GM19372 (cell line): ENCODE results near the gene DGKZ.
"Not testable (repeated sequence)": the region's sequence is repeated elsewhere in the genome, so short reads cannot be mapped to it uniquely, and the experiment has no call there.

ENCODE experiments used
- ATAC-seq: cut with Tn5 transposase; IDR thresholded peaks from one replicate; pipeline ENCODE4 v1.9.1; 2021; ENCODE audit warnings: mild to moderate bottlenecking, low read depth, moderate library complexity; ENCODE audit not compliant: unreplicated experiment

Gene DGKZ

GRCh38 chr11:46364056-46364455 lies 16.8 kb downstream of the DGKZ start:
- no peak for ATAC-seq

- ATAC-seq = no peak
Observed at GRCh38 chr11:46364791-46365190, 17.5 kb downstream of the DGKZ start.

GRCh38 chr11:46366260-46366659 lies 19.0 kb downstream of the DGKZ start:
- no peak for ATAC-seq

GRCh38 chr11:46366661-46367161 lies 19.4 kb downstream of the DGKZ start:
- ATAC-seq = no peak

GRCh38 chr11:46367244-46367915 lies 20.1 kb downstream of the DGKZ start:
- ATAC-seq = peak; percentile 79

GRCh38 chr11:46367916-46368267 lies 20.6 kb downstream of the DGKZ start:
- no peak for ATAC-seq

GRCh38 chr11:46369458-46370152 lies 22.3 kb downstream of the DGKZ start:
- ATAC-seq = peak; percentile 59

GRCh38 chr11:46370253-46370652 lies 23.0 kb downstream of the DGKZ start:
- ATAC-seq = no peak

GRCh38 chr11:46371262-46371661 lies 24.0 kb downstream of the DGKZ start:
- ATAC-seq = not testable (repeated sequence)

- ATAC-seq = no peak
Observed at GRCh38 chr11:46372086-46372485, 24.8 kb downstream of the DGKZ start.

- ATAC-seq = not testable (repeated sequence)
Observed at GRCh38 chr11:46372501-46372900, 25.2 kb downstream of the DGKZ start.

GRCh38 chr11:46373787-46374740 lies 26.8 kb downstream of the DGKZ start:
- ATAC-seq = no peak

- ATAC-seq = no peak
Observed at GRCh38 chr11:46374815-46375214, 27.6 kb downstream of the DGKZ start.

- ATAC-seq = no peak
Observed at GRCh38 chr11:46375392-46376101, 28.3 kb downstream of the DGKZ start.

GRCh38 chr11:46376258-46377050 lies 29.2 kb downstream of the DGKZ start:
- ATAC-seq = no peak

- ATAC-seq = no peak
Observed at GRCh38 chr11:46377290-46377689, 30.0 kb downstream of the DGKZ start.

- no peak for ATAC-seq
Observed at GRCh38 chr11:46377831-46378230, 30.6 kb downstream of the DGKZ start.

GRCh38 chr11:46378296-46378695 lies 31.0 kb downstream of the DGKZ start:
- ATAC-seq = no peak

GRCh38 chr11:46378811-46379481 lies 31.7 kb downstream of the DGKZ start:
- ATAC-seq = no peak
